ENCODE results near the gene BICC1. TPM values are rescaled to one million over a fixed set of nuclear protein-coding genes. Genes with fewer than 3 reads are reported as not detected.

Gene BICC1
- polyA plus RNA-seq, 1 experiment, result 25.6 TPM

- ChIA-PET CTCF (no interaction called here), POLR2A (no interaction called here)
- DNase-seq (ENCODE audit: low read depth, low spot score), result no peak
- H3K27me3 ChIP-seq (ENCODE audit: control insufficient read depth, insufficient read depth, low read length), result no peaks in the 10 kb centered on the region
- H3K27ac ChIP-seq (ENCODE audit: low read depth, low read length), result no peak overlapping the region
- H3K9me3 ChIP-seq (ENCODE audit: control insufficient read depth, insufficient read depth, low read length), result no peaks in the 10 kb centered on the region
- no peak overlapping the region for H3K4me3 ChIP-seq (ENCODE audit: low read depth, low read length)
- no peak for TF ChIP-seq CTCF (IDR thresholded peaks at IDR 0.05; ENCODE audit: low read depth, low read length)
These were observed 194.2 kb downstream of the BICC1 start for GRCh38 chr10:58706836-58707235.

GRCh38 chr10:58712141-58712540 is 199.5 kb downstream of the BICC1 start:
- Histone ChIP-seq H3K9me3 (ENCODE audit: control insufficient read depth, insufficient read depth, low read length) (no peaks in the 10 kb centered on the region; the same call in 1 of the 2 replicates), H3K27ac (ENCODE audit: low read depth, low read length) (no peak overlapping the region), H3K4me3 (ENCODE audit: low read depth, low read length) (no peak overlapping the region), H3K27me3 (ENCODE audit: control insufficient read depth, insufficient read depth, low read length) (no peaks in the 10 kb centered on the region)
- TF ChIP-seq CTCF (IDR thresholded peaks at IDR 0.05; ENCODE audit: low read depth, low read length), result no peak
- ChIA-PET CTCF (no interaction called here), POLR2A (no interaction called here)
- no peak for DNase-seq (ENCODE audit: low read depth, low spot score)

- no peak overlapping the region for H3K4me3 ChIP-seq (ENCODE audit: low read depth, low read length)
- no peaks in the 10 kb centered on the region for H3K27me3 ChIP-seq (ENCODE audit: control insufficient read depth, insufficient read depth, low read length)
- H3K9me3 ChIP-seq (ENCODE audit: control insufficient read depth, insufficient read depth, low read length), result no peaks in the 10 kb centered on the region; the same call in 1 of the 2 replicates
- DNase-seq (ENCODE audit: low read depth, low spot score), result no peak
- peak; percentile 37 for TF ChIP-seq CTCF (IDR thresholded peaks at IDR 0.05; ENCODE audit: low read depth, low read length)
- CTCF ChIA-PET, result interaction anchor here (1.0 kb wide), 1 partner anchor 9 kb away, joined by 3 read pairs; no protein-coding TSS in a partner anchor
- POLR2A ChIA-PET, result no interaction called here
- no peak overlapping the region for H3K27ac ChIP-seq (ENCODE audit: low read depth, low read length)
These were observed 200.3 kb downstream of the BICC1 start for GRCh38 chr10:58712982-58713381.

- Histone ChIP-seq H3K27ac (ENCODE audit: low read depth, low read length) (no peak overlapping the region), H3K27me3 (ENCODE audit: control insufficient read depth, insufficient read depth, low read length) (no peaks in the 10 kb centered on the region), H3K4me3 (ENCODE audit: low read depth, low read length) (no peak overlapping the region), H3K9me3 (ENCODE audit: control insufficient read depth, insufficient read depth, low read length) (no peaks in the 10 kb centered on the region; the same call in 1 of the 2 replicates)
- TF ChIP-seq CTCF (IDR thresholded peaks at IDR 0.05; ENCODE audit: low read depth, low read length), result no peak
- DNase-seq (ENCODE audit: low read depth, low spot score), result no peak
- CTCF ChIA-PET, result interaction anchor here (0.8 to 1.3 kb wide), 2 partner anchors 299 to 300 kb away, joined by 3 to 4 read pairs; no protein-coding TSS in a partner anchor
- POLR2A ChIA-PET, result interaction anchor here (0.6 kb wide), 1 partner anchor 998 kb away, joined by 5 read pairs; no protein-coding TSS in a partner anchor
These were observed 201.7 kb downstream of the BICC1 start for GRCh38 chr10:58714409-58714808.

GRCh38 chr10:58715061-58715460 is 202.4 kb downstream of the BICC1 start:
- Histone ChIP-seq H3K9me3 (ENCODE audit: control insufficient read depth, insufficient read depth, low read length) (no peaks in the 10 kb centered on the region; the same call in 1 of the 2 replicates), H3K27ac (ENCODE audit: low read depth, low read length) (no peak overlapping the region), H3K27me3 (ENCODE audit: control insufficient read depth, insufficient read depth, low read length) (no peaks in the 10 kb centered on the region), H3K4me3 (ENCODE audit: low read depth, low read length) (no peak overlapping the region)
- POLR2A ChIA-PET, result no interaction called here
- TF ChIP-seq CTCF (IDR thresholded peaks at IDR 0.05; ENCODE audit: low read depth, low read length), result no peak
- no peak for DNase-seq (ENCODE audit: low read depth, low spot score)
- CTCF ChIA-PET, result no interaction called here
